Activated CD4-positive, alpha-beta T cell treated with anti-CD3 and anti-CD28 coated beads for 36 hours (primary cell): ENCODE measurements around the gene COX14. TPM values are rescaled to one million over a fixed set of nuclear protein-coding genes. Genes with fewer than 3 reads are reported as not detected.

Source experiments
- ATAC-seq: fragments of 200-7000 bp; cut with Tn5 transposase; one replicate; pipeline ENCODE4 v1.10.0; 2021; ENCODE audit warnings: mild to moderate bottlenecking, moderate library complexity
- CTCF ChIA-PET: fragments of 350-600 bp; sonication (Branson Sonifier 250); formaldehyde crosslinking; loops from one replicate; lab custom pipeline; 2021; ENCODE audit warnings: antibody characterized with exemption; lab: Charles Lee
- POLR2A ChIA-PET: fragments of 350-600 bp; sonication (Branson Sonifier 250); formaldehyde crosslinking; loops from one replicate; lab custom pipeline; 2021; ENCODE audit warnings: antibody characterized with exemption, inconsistent platforms; lab: Charles Lee
- DNase-seq: peaks from one replicate; pipeline ENCODE4 v3.0.0-alpha.2; 2020
- H3K27ac Mint-ChIP-seq: one replicate; pipeline ENCODE4 v1.8.0; 2021; ENCODE audit warnings: mixed read lengths
- H3K27me3 Mint-ChIP-seq: one replicate; pipeline ENCODE4 v1.8.0; 2021; ENCODE audit warnings: mixed read lengths
- H3K36me3 Mint-ChIP-seq: one replicate; pipeline ENCODE4 v1.8.0; 2021; ENCODE audit warnings: low read depth, mixed read lengths
- H3K4me1 Mint-ChIP-seq: one replicate; pipeline ENCODE4 v1.8.0; 2021; ENCODE audit warnings: mixed read lengths
- H3K4me3 Mint-ChIP-seq: one replicate; pipeline ENCODE4 v1.8.0; 2021; ENCODE audit warnings: mild to moderate bottlenecking, moderate library complexity, mixed read lengths
- H3K9me3 Mint-ChIP-seq: one replicate; pipeline ENCODE4 v1.8.0; 2021; ENCODE audit warnings: low read depth, mixed read lengths
- intact Hi-C, 2 experiments: fragments of 100-400 bp; cut with DNase I in 1 of 2; cut with micrococcal nuclease in 1 of 2; formaldehyde crosslinking; loops; one replicate each; pipeline versions ENCODE4 v1.14.2 to v1.15.1; 2022 to 2024; cut with DNase I, micrococcal nuclease
- total RNA-seq, 2 experiments: library from RNA; stranded (reverse); gene quantifications; one replicate each; pipeline ENCODE4 v1.2.3, GENCODE V29; 2021

COX14 gene
- total RNA-seq, 2 experiments from 2014 or later = 26.8 to 44.2 TPM

GRCh38 chr12:50099302-50100008, 12.6 kb upstream of the COX14 start:
- DNase-seq (no peak), ATAC-seq (no peak)
- H3K4me3 Mint-ChIP-seq = no peak overlapping the region
- CTCF ChIA-PET = interaction anchor here (0.5 to 7.2 kb wide), 3 partner anchors 12 to 77 kb away, joined by 3 to 58 read pairs (median 3); partner anchors contain the start of gene COX14
- peaks cover 52% of the 10 kb centered on the region for H3K36me3 Mint-ChIP-seq
- no peak overlapping the region for H3K27ac Mint-ChIP-seq
- POLR2A ChIA-PET = no interaction called here
- intact Hi-C loops = no loop called here
- no peaks in the 10 kb centered on the region for H3K27me3 Mint-ChIP-seq
- H3K4me1 Mint-ChIP-seq = no peaks in the 10 kb centered on the region
- no peaks in the 10 kb centered on the region for H3K9me3 Mint-ChIP-seq

- no peaks in the 10 kb centered on the region for H3K27me3 Mint-ChIP-seq
- no peak overlapping the region for H3K27ac Mint-ChIP-seq
- no peak overlapping the region for H3K4me3 Mint-ChIP-seq
- ATAC-seq (no peak), DNase-seq (no peak)
- intact Hi-C loops = no loop called here
- H3K4me1 Mint-ChIP-seq = no peaks in the 10 kb centered on the region
- no peaks in the 10 kb centered on the region for H3K9me3 Mint-ChIP-seq
- ChIA-PET CTCF (interaction anchor here (0.5 to 7.2 kb wide), 5 partner anchors 10 to 614 kb away, joined by 3 to 58 read pairs (median 4); partner anchors contain the start of gene COX14), POLR2A (interaction anchor here (0.8 kb wide), 1 partner anchor 33 kb away, joined by 3 read pairs; no protein-coding TSS in a partner anchor)
- H3K36me3 Mint-ChIP-seq = peaks cover 45% of the 10 kb centered on the region
These were observed 11.5 kb upstream of the COX14 start for GRCh38 chr12:50100561-50100960.

- Mint-ChIP-seq H3K4me1 (no peaks in the 10 kb centered on the region), H3K36me3 (peaks cover 34% of the 10 kb centered on the region), H3K27ac (no peak overlapping the region), H3K27me3 (no peaks in the 10 kb centered on the region), H3K4me3 (no peak overlapping the region), H3K9me3 (no peaks in the 10 kb centered on the region)
- ATAC-seq (no peak), DNase-seq (no peak)
- POLR2A ChIA-PET = interaction anchor here (0.7 kb wide), 1 partner anchor 8 kb away, joined by 3 read pairs; no protein-coding TSS in a partner anchor
- CTCF ChIA-PET = interaction anchor here (0.5 to 7.2 kb wide), 4 partner anchors 9 to 27 kb away, joined by 3 to 58 read pairs (median 4); partner anchors contain the start of gene COX14
- intact Hi-C loops = no loop called here
These were observed 10.4 kb upstream of the COX14 start for GRCh38 chr12:50101663-50102062.

DNA sequence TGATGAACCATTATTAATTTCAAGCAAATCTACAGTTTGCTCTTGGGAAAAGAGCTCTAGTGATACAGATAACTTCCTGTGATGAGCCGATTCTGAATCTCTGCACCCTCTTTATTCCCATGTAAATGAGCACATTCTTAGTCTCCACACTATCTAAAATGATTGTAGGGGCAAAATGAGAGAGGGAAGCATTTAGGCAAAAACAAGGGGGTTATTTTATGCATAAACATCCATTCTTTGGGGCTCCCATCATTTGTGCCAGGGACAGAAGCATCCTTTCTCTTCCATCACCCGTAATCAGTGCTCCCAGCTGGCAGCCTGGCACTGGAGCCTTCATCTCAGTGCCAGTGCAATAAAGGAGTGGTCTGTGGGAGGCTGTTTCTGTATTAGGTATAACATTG, 9.9 kb upstream of the COX14 start:
- intact Hi-C loops = no loop called here
- ChIA-PET CTCF (interaction anchor here (0.5 to 7.2 kb wide), 4 partner anchors 9 to 27 kb away, joined by 3 to 58 read pairs (median 4); partner anchors contain the start of gene COX14), POLR2A (interaction anchor here (0.7 to 2.1 kb wide), 2 partner anchors 8 to 10 kb away, joined by 3 to 7 read pairs; partner anchors contain the start of gene COX14)
- Mint-ChIP-seq H3K4me3 (no peak overlapping the region), H3K9me3 (no peaks in the 10 kb centered on the region), H3K36me3 (peaks cover 30% of the 10 kb centered on the region), H3K4me1 (no peaks in the 10 kb centered on the region), H3K27ac (no peak overlapping the region), H3K27me3 (no peaks in the 10 kb centered on the region)
- no peak for DNase-seq
- ATAC-seq = no peak

DNA sequence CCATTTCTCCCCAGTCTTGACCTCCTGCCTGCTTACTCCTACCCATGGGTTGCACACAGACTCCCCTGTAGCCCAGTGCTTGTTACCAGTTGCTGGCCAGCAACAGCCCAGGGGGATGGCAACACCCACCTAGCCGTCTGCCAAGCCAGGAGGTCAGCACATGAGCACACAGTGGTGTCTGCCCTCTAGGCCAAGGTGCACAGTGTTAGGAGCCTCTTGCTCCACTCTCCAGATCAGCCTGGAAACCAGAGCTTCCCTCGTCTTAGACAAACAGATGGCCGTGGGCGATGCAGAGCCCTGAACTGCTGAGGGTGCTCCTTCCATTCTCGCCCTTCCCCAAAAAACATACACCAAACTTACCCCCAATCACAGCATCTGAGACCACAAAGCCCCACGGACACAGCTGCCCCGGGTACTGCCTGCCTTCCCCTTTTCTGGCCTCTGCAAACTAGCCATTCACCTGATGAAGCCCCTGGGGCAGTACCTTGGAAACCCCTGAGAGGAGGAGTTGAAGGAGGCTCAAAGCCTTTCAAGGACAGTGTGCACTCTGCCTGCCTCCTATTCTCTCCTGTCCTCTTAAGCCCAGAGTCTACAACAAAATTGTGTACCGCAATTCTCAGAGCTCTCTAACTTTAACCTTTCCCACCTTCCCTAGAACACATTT, 9.3 kb upstream of the COX14 start:
- POLR2A ChIA-PET = interaction anchor here (0.7 to 2.1 kb wide), 2 partner anchors 7 to 9 kb away, joined by 3 to 7 read pairs; partner anchors contain the start of gene COX14
- no peak for ATAC-seq
- Mint-ChIP-seq H3K36me3 (peaks cover 25% of the 10 kb centered on the region), H3K4me1 (no peaks in the 10 kb centered on the region), H3K4me3 (no peak overlapping the region), H3K27me3 (no peaks in the 10 kb centered on the region), H3K27ac (no peak overlapping the region), H3K9me3 (no peaks in the 10 kb centered on the region)
- no peak for DNase-seq
- CTCF ChIA-PET = interaction anchor here (0.6 to 7.2 kb wide), 10 partner anchors 8 to 135 kb away, joined by 3 to 58 read pairs (median 4); partner anchors contain the start of genes COX14 and SMARCD1
- intact Hi-C loops = no loop called here

DNA sequence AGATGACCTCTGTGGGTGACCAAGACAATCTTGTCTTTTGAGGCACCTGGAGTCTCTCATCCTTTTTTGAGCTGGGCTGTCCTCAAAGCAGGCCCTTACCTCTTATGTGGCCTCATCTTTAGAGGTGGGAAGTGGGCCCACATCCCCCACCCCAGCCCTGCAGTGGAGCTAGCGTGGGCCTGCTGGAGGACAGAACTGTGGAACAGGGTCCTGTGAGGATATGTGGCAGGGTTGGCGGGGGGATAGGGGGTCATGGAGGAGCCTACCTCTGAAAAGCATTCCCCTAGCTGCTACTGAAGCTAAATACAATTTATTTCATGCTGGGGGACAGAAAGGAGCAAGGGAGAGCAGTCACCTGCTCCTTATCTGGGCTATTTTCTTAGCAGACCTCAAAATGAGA, 8.7 kb upstream of the COX14 start:
- POLR2A ChIA-PET = interaction anchor here (2.1 kb wide), 1 partner anchor 9 kb away, joined by 7 read pairs; the partner anchor contains the start of gene COX14

GRCh38 chr12:50103767-50104321, 8.2 kb upstream of the COX14 start, which contains the start of gene GPD1:
Gene GPD1, plus strand, starts transcription at chr12:50104008. Its CDS starts 43 bp downstream, at chr12:50104051.
- Mint-ChIP-seq H3K27ac (no peak within 1 kb of the TSS), H3K27me3 (no peaks in the 10 kb centered on the region), H3K4me1 (no peaks in the 10 kb centered on the region), H3K36me3 (peaks cover 21% of the 10 kb centered on the region), H3K4me3 (no peak within 1 kb of the TSS), H3K9me3 (no peaks in the 10 kb centered on the region)
- intact Hi-C loops = no loop called here
- ATAC-seq (peak; percentile 87), DNase-seq (peak; percentile 63)
- CTCF ChIA-PET = interaction anchor here (0.7 to 1.8 kb wide), 6 partner anchors 8 to 32 kb away, joined by 3 to 9 read pairs (median 4); partner anchors contain the start of genes COX14 and SMARCD1
- POLR2A ChIA-PET = interaction anchor here (0.6 to 2.1 kb wide), 2 partner anchors 8 to 10 kb away, joined by 3 to 7 read pairs; partner anchors contain the start of gene COX14

More for the DNA sequence above, 8.7 kb upstream of the COX14 start:
- intact Hi-C loops = no loop called here
- no peak overlapping the region for H3K4me3 Mint-ChIP-seq
- no peaks in the 10 kb centered on the region for H3K4me1 Mint-ChIP-seq
- H3K27ac Mint-ChIP-seq = no peak overlapping the region
- H3K27me3 Mint-ChIP-seq = no peaks in the 10 kb centered on the region
- no peaks in the 10 kb centered on the region for H3K9me3 Mint-ChIP-seq
- ATAC-seq (no peak), DNase-seq (no peak)
- H3K36me3 Mint-ChIP-seq = peaks cover 21% of the 10 kb centered on the region
- CTCF ChIA-PET = interaction anchor here (0.6 to 1.8 kb wide), 8 partner anchors 8 to 136 kb away, joined by 3 to 9 read pairs (median 4); partner anchors contain the start of genes COX14 and SMARCD1

GRCh38 chr12:50104417-50105366, 7.3 kb upstream of the COX14 start:
- Mint-ChIP-seq H3K27me3 (no peaks in the 10 kb centered on the region), H3K9me3 (no peaks in the 10 kb centered on the region), H3K36me3 (peaks cover 14% of the 10 kb centered on the region), H3K4me1 (no peaks in the 10 kb centered on the region), H3K4me3 (no peak overlapping the region), H3K27ac (no peak overlapping the region)
- DNase-seq (no peak), ATAC-seq (no peak)
- CTCF ChIA-PET = interaction anchor here (1.0 to 8.9 kb wide), 4 partner anchors 17 to 25 kb away, joined by 3 to 146 read pairs (median 7); partner anchors contain the start of gene SMARCD1
- POLR2A ChIA-PET = interaction anchor here (0.6 kb wide), 1 partner anchor 10 kb away, joined by 3 read pairs; no protein-coding TSS in a partner anchor
- intact Hi-C loops = no loop called here

DNA sequence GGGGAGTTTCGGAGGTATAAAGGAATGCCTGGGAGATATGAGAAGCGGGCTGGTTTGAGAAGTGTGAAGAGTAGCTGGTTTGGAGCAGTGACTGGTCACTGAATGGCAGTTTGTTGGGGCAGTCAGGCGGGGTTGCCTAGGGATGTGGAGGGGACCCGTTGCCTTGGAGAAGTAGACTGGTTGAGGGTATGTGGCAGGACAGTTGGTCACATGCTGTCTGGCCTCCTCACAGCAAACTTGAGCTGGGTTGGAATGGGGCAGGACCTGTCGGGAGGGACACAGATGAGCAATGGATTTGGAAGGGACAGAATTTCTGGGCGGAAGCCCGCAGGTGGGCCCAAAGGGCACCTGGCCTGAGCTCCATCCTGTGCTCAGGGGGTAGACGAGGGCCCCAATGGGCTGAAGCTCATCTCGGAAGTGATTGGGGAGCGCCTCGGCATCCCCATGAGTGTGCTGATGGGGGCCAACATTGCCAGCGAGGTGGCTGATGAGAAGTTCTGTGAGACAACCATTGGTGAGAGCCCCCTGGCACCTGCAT, 6.1 kb upstream of the COX14 start:
- Mint-ChIP-seq H3K27ac (no peak overlapping the region), H3K4me3 (no peak overlapping the region), H3K27me3 (no peaks in the 10 kb centered on the region), H3K36me3 (peaks cover 7% of the 10 kb centered on the region), H3K4me1 (peaks cover 8% of the 10 kb centered on the region), H3K9me3 (no peaks in the 10 kb centered on the region)
- no peak for DNase-seq
- no peak for ATAC-seq
- ChIA-PET POLR2A (no interaction called here), CTCF (interaction anchor here (0.6 to 8.9 kb wide), 3 partner anchors 18 to 169 kb away, joined by 3 to 146 read pairs (median 3); partner anchors contain the start of gene SMARCD1)
- intact Hi-C loops = no loop called here

GRCh38 chr12:50106907-50107306, 5.1 kb upstream of the COX14 start:
- ATAC-seq = no peak
- POLR2A ChIA-PET = no interaction called here
- Mint-ChIP-seq H3K27ac (no peak overlapping the region), H3K4me3 (no peak overlapping the region), H3K27me3 (no peaks in the 10 kb centered on the region), H3K9me3 (no peaks in the 10 kb centered on the region), H3K36me3 (peaks cover under 1% of the 10 kb centered on the region), H3K4me1 (peaks cover 14% of the 10 kb centered on the region)
- no peak for DNase-seq
- intact Hi-C loops = no loop called here
- CTCF ChIA-PET = interaction anchor here (0.6 to 8.9 kb wide), 5 partner anchors 10 to 170 kb away, joined by 3 to 146 read pairs (median 3); partner anchors contain the start of gene SMARCD1
